ENCODE measurements around the gene LGR4. TPM values are rescaled to one million over a fixed set of nuclear protein-coding genes. Genes with fewer than 3 reads are reported as not detected.
"Not testable (repeated sequence)": the region's sequence is repeated elsewhere in the genome, so short reads cannot be mapped to it uniquely, and the experiment has no call there.

LGR4 gene
- total RNA-seq = 16.7 and 17.6 TPM in 2 replicates

DNA sequence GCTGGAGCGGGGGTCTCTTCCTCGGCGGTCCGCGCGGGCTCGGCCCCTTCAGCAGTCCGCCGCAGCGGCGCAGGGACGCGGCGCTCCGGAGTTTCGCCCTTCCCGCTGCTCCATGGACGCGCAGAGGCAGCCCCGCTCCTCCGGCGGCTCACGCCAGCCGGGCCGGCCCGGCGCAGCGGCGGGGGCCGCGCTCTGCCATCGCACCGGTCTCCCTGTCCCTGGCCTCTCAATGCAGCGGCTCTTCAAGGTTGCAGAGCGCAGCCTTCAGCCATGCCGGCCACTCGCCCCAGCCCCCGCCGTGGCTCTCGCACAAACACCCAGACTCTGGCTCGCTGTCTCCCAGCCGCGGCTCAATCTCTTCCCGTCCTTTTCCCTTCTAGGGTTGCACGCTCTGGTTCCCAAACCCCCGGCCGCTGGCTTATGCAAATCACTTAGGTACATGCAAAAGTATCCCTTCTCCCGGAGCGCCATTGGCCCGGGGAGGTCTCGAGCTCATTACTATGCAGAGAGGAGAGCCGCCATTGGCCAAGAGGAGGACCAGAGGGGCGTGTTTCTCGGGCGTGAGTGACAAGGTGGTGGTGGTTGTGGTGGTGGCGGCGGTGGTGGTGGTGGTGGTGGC is at the start of gene LGR4:
LGR4 (minus strand) TSS at position 393 of the 619 bp plus-strand sequence. CDS start 488 bp downstream, outside the sequence.
- DNase-seq (ENCODE audit: extremely low read depth, low read depth, low spot score) = no peak

DNA sequence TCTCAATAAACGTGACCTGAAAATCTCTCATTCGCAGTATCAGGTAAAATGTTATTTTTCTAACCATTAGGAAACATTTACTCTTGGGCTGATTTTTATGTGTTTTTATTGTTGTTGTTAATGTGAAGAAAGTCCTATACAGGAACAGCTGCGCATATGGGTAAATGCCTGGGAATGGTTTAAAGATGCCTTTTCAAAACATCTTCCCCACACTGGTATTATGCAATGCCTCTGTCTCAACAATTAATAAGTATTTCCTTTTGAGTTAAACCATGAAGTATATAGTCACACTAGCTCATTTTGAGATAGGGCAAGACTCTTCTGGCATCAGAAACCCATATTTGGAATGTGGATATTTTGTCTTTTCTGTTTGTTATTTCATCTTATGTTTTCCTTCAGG is 47.6 kb upstream of the LGR4 start:
- no peak for DNase-seq (ENCODE audit: extremely low read depth, low read depth, low spot score)

DNA sequence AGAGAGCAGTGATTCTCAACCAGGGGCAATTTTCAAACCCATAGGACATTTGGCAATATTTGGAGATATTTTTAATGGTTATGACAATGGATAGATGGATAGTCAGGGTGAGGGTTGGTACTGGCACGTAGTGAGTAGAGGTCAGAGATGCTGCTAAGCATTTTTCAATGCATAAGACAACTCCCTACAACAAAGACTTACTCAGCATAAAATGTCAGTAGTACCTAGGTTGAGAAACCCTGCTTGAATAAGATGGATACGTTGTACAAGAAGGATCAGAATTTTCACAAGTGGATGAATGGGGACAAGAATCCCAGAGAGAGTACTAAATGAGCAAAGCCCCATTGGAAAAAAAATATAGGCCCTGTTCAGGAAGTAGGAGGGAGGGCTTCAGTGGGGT is 45.9 kb upstream of the LGR4 start:
- DNase-seq (ENCODE audit: extremely low read depth, low read depth, low spot score) = no peak

GRCh38 chr11:27517490-27517889 is 44.9 kb upstream of the LGR4 start:
- not testable (repeated sequence) for DNase-seq (ENCODE audit: extremely low read depth, low read depth, low spot score)

DNA sequence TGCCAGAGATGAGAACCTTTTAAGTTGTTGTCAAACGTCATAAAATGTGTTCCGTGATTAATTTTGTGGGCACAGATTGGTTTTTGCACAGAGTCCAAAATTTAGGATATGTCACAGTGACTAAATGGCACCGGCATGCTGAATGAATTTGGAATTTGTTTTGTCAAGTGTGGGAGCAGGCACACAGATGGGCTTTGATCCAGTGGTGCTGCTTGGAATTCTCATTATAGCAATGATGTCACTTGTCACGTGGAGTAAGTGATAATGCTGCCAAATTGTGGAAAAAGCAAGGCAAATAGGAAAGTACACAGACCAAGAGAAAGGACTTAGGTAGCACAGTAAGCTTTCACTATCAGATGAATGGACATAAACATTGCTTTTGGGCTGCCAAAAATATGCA is 42.0 kb upstream of the LGR4 start:
- no peak for DNase-seq (ENCODE audit: extremely low read depth, low read depth, low spot score)

DNA sequence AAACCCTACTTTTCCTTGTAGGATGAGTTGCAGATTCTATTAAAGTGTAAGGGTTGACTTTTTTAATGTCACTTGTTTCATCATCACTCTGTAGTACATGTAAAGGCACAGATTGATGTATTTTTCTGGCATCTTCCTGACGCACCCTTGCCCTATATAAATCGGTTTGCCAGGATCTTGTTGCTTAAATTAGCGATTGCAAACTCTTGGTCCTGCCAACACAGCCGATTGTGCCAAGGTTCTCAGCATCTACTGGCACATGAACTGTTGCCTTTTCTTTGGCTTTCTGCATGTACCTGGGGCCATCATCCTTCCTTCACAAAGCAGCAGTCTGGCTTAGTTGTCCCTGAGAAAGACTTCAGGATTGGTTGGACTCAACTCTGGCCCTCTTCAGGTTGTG is 41.5 kb upstream of the LGR4 start:
- DNase-seq (ENCODE audit: extremely low read depth, low read depth, low spot score) = no peak

GRCh38 chr11:27513389-27513788 is 40.8 kb upstream of the LGR4 start:
- DNase-seq (ENCODE audit: extremely low read depth, low read depth, low spot score) = no peak

DNA sequence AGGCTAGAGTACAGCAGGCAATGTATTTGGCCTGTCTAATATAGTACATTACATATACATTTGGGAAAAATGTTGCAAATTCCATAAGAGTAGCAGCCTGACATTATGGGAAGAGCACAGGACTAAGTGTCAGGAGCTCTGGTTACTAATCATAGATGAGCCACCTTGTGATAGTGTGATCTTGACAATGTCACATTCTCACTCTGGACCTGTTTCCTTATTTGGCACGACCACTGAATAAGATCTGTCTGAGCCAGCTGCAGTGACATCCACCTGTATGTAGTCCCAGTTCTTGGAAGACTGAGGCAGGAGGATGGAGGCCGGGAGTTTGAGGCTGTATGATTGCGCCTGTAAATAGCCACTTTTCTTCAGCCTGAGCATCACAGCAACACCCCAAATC is 39.6 kb upstream of the LGR4 start:
- no peak for DNase-seq (ENCODE audit: extremely low read depth, low read depth, low spot score)

DNA sequence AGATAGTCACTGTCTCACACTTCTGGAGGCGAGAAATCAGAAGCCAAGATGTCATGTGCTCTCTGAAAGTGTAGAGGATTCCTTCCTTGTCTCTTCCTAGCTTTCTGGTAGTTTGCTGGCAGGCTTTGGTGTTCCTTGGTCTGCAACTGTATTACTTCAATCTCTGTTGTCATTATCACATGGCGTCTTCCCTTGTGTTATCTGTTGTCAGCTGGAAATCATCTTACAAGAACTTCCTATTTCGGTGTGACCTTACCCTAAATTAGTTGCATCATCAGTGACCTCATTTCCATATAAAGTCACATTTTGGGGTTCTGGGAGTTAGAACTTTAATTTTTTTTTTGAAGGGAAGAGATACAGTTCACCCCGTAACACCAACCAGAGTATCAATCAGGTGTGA is 37.3 kb upstream of the LGR4 start:
- no peak for DNase-seq (ENCODE audit: extremely low read depth, low read depth, low spot score)

DNA sequence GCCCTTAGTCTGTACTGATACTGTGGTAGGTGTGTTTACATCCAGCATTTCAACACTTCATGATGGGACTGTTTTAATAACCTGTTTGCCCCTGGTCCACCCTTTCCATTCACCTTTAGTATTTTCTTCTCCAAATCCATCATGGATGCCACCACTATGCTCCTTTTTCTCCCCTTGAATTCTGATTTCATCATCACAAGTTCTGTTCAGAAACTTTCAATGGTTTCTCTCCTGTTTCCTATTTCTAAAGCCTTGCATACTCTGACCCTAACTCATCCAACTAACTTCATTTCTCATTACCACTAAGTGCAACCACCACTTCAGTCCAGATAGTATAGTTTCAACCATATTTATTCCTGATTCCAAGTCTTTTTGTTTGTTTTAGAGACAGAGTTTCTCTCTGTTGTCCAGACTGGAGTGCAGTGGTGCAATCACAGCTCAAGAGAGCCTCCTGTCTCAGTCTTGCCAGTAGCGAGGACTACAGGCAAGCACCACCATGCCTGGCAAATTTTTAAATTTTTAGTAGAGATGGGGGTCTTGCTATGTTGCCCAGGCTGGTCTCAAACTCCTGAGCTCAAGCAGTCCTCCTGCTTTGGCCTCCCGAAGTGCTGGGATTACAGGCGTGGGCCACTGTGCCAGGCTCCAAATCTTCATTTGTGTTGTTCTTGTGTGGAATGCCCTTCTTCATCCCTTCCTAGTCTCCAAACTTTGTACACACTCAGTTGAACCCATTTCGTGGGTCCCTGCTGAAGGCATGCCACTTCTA is 35.1 kb upstream of the LGR4 start:
- DNase-seq (ENCODE audit: extremely low read depth, low read depth, low spot score) = no peak

DNA sequence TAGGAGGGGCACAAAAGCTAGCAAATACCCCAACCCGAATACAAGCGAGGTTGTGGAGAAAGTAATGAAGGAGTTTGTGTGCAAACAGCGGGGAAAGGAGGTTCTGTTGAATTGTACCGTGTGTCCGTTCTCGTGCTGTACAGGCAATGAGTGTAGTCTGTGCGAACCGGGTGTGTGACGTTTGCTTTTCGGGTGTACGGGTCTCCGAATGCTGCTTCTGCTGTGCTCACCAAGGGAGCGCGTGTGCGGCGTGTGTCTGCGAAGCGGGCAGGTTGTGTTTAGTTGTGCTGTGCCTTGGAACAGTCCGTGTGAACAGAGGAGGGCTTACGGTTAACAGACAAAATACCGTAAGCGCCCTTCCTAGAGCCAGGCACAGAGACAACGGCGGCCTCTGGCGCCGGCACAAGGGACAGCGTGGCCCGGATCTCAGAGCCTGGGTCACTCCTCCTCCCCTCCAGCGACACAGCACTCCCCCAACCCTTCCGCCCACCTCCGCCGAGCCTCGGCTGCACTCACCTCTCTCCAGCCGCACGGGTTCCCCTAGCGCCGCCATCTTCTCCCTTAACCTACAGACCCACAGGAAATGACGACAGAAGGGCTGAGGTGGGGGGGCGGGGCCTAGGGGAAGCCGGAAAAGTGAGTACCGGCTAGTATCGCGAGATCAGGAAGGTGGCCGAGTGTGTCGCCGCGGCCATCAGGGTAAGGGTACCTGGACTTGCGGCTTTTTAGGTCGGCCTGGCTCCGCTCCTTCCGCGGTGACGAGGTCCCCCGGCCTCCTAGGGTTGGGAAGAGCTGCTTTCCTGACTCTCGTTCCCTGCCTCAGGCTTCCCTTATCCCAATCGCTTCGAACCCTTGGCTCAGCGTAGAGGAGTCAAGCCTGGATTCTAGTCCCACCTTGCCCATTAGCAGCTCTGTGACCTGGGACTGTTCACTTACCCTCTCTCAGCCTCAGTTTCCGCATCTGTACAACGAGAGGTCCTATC is 33.9 kb upstream of the LGR4 start, which contains the start of gene LIN7C:
LIN7C (minus strand) TSS at position 570 of the 983 bp plus-strand sequence; CDS start at position 553, 17 bp downstream.
- DNase-seq (ENCODE audit: extremely low read depth, low read depth, low spot score) = peak; percentile 72

DNA sequence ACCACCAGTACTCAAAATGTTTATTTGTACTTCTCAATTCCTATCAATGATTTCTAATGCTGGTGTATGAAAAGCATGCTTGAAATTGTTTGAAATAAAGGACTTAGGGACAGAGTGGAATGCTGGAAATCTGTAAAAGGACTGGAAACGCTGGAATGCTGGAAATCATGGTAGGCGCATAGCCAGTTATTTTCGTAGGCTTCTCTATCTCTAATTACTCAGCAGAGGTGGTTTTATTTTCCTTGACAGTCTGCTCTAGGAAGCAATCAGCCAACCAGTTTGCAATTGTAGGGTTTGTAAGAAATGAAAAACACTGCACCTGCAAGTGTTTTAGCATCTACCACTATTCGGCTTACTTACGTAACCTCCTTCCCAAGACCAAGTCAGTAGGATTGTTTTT is 33.2 kb upstream of the LGR4 start:
- no peak for DNase-seq (ENCODE audit: extremely low read depth, low read depth, low spot score)

DNA sequence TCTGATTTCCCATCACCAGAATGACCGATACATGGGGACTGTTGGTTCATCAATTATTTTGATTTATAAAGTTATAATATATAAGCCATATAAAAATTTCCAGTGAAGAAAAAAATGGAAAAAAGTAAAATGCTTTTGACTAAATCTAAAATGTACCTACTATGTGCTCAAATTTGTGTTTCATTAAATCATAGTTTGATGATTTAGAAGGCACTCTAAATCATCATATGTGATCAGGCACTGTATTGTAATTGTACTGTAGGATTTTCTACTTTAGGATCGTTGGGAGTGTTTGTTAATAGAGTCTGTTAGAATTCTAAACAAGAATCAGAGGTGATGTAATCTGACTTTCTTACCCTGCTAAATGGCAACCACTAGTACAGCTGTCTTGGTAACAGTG is 31.6 kb upstream of the LGR4 start:
- DNase-seq (ENCODE audit: extremely low read depth, low read depth, low spot score) = no peak

GRCh38 chr11:27501100-27501499 is 28.5 kb upstream of the LGR4 start:
- DNase-seq (ENCODE audit: extremely low read depth, low read depth, low spot score) = no peak

DNA sequence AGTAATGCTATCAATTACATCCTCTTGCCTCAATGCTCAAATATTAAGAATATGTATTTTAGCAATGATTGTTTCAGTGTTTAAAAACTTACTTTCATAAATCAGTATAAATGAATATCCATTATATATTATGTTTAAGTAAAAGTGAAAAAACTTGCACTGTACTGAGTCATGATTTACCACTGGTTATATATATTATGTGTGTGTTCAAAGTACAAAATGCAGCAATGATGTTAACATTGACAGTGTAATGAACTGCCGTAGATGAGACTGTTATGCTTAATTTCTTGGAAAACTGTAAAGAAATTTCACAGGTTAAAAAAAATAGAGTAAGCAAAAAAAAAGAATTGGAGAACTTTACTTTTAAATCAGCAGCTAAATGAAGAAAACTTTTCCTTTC is 25.3 kb upstream of the LGR4 start:
- DNase-seq (ENCODE audit: extremely low read depth, low read depth, low spot score) = no peak

DNA sequence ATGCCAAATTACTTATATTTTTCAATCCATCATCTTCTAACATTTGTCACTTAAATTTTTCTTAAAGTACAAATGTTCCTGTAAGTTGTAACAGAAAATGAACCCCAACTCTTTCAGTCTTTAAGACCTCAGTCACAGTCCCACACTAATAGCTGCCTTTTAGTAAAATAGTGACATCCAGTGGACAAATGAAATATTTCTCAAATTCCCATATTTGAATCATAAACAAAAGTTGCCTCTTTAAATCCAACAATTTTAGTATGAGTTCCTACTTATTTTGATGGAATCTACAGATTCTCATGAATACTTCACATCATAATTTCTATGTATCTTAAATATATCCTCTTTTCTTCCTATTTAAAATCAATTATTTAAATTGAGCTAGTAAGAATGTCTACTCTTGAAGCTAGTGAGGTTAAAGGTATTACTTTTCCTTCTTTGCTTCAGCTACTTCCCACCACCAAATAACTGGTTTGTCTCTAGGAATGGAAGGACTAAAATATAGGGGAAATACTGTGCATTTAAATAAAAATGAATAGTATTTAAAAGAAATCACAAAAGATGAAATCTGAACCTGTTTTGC is 24.8 kb upstream of the LGR4 start:
- DNase-seq (ENCODE audit: extremely low read depth, low read depth, low spot score) = no peak

- DNase-seq (ENCODE audit: extremely low read depth, low read depth, low spot score) = no peak
Observed at GRCh38 chr11:27496461-27496860, 23.9 kb upstream of the LGR4 start.

DNA sequence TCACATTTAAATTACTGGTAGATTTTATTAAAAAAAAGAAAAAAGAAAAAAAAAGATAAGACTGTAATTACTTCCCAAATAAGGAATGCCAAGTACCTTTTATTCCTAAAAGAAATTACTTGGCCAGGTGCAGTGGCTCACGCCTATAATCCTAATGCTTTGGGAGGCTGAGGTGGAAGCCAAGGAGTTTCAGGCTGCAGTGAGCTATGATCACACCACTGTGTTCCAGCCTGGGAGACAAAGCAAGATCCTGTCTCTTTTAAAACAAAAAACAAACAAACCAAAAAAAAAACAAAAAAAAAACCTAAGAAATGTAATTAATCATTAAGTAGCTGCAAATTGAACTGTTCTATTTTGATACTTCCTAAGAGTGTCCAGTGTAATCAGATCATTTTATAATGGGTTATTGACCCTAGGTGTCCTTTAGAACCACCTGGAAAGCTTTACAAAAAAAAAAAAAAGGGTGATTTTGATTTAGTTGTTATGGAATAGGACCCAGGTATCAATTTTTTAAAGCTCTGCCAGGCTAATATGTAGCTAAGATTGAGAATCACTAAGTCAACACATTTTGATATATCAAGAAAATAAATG is 23.2 kb upstream of the LGR4 start:
- no peak for DNase-seq (ENCODE audit: extremely low read depth, low read depth, low spot score)

- no peak for DNase-seq (ENCODE audit: extremely low read depth, low read depth, low spot score)
Observed at GRCh38 chr11:27489092-27489491, 16.5 kb upstream of the LGR4 start.

DNA sequence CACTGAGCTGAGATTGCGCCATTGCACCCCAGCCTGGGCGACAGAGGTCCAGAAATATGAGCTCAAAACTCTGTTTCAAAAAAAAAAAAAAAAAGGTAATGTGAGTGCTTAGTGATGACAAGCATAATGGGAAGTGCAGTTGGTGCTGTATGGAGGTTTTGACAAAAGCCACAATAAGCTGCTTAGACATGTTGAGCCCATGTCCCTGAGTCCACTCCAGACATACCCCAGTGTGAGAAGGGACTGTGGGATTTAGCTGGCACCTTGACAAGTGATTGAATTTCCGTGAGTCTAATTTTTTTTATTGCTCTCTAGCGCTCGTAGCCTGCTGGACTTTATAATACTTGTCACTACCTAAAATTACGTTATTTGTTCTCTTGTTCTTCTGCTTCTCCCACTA is 15.1 kb upstream of the LGR4 start:
- no peak for DNase-seq (ENCODE audit: extremely low read depth, low read depth, low spot score)
